Measurements from ENCODE around the gene MICAL3. TPM values are rescaled to one million over a fixed set of nuclear protein-coding genes. Genes with fewer than 3 reads are reported as not detected.

Gene MICAL3
- total RNA-seq, 2 experiments from 2014 or later: 30.3 to 31.4 TPM

- DNase-seq: no peak
- Mint-ChIP-seq H3K4me3 (no peak overlapping the region), H3K36me3 (ENCODE audit: low read depth) (peaks cover 8% of the 10 kb centered on the region), H3K4me1 (peaks cover 11% of the 10 kb centered on the region), H3K9me3 (no peaks in the 10 kb centered on the region), H3K27ac (no peak overlapping the region), H3K27me3 (no peaks in the 10 kb centered on the region)
- ChIA-PET POLR2A (no interaction called here), CTCF (no interaction called here)
These were observed 158.9 kb downstream of the MICAL3 start for GRCh38 chr22:17865183-17866055.

- H3K36me3 Mint-ChIP-seq (ENCODE audit: low read depth): peaks cover 6% of the 10 kb centered on the region
- H3K9me3 Mint-ChIP-seq: no peaks in the 10 kb centered on the region
- peaks cover 11% of the 10 kb centered on the region for H3K4me1 Mint-ChIP-seq
- H3K27ac Mint-ChIP-seq: no peak overlapping the region
- no peaks in the 10 kb centered on the region for H3K27me3 Mint-ChIP-seq
- POLR2A ChIA-PET: no interaction called here
- no peak for DNase-seq
- H3K4me3 Mint-ChIP-seq: no peak overlapping the region
- CTCF ChIA-PET: no interaction called here
These were observed 159.8 kb downstream of the MICAL3 start for GRCh38 chr22:17864398-17865182.

GRCh38 chr22:17862646-17863181 lies 161.6 kb downstream of the MICAL3 start:
- Mint-ChIP-seq H3K27me3 (no peaks in the 10 kb centered on the region), H3K4me3 (no peak overlapping the region), H3K27ac (no peak overlapping the region), H3K9me3 (no peaks in the 10 kb centered on the region), H3K4me1 (peaks cover 11% of the 10 kb centered on the region), H3K36me3 (ENCODE audit: low read depth) (peaks cover 6% of the 10 kb centered on the region)
- CTCF ChIA-PET: no interaction called here
- POLR2A ChIA-PET: no interaction called here
- DNase-seq: no peak

DNA sequence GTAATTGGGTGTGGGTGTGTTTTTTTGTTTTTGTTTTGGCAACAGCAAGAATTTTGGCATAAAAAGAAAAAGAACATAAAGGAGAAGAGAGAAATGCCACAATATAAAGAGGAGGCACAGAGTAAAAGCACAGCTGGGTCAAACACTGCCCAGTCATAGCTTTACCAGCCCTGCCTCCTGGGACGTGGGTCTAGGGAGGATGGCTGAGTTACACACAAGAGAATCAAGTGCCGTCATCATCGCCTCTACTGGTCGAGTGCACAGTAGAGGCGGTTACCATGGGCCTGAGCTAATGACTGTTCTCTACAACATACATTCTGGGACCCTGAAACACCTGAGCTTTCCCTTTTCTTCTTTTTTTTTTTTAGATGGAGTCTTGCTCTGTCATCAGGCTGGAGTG lies 162.5 kb downstream of the MICAL3 start:
- no peak overlapping the region for H3K4me3 Mint-ChIP-seq
- ChIA-PET CTCF (interaction anchor here (1.1 to 1.7 kb wide), 2 partner anchors 32 to 162 kb away, joined by 3 to 6 read pairs; no protein-coding TSS in a partner anchor), POLR2A (no interaction called here)
- peaks cover 11% of the 10 kb centered on the region for H3K4me1 Mint-ChIP-seq
- peaks cover 6% of the 10 kb centered on the region for H3K36me3 Mint-ChIP-seq (ENCODE audit: low read depth)
- no peak for DNase-seq
- H3K27me3 Mint-ChIP-seq: no peaks in the 10 kb centered on the region
- H3K27ac Mint-ChIP-seq: no peak overlapping the region
- H3K9me3 Mint-ChIP-seq: no peaks in the 10 kb centered on the region

GRCh38 chr22:17860220-17860965 lies 164.0 kb downstream of the MICAL3 start:
- ChIA-PET POLR2A (no interaction called here), CTCF (interaction anchor here (1.7 kb wide), 1 partner anchor 30 kb away, joined by 6 read pairs; no protein-coding TSS in a partner anchor)
- Mint-ChIP-seq H3K36me3 (ENCODE audit: low read depth) (peaks cover 6% of the 10 kb centered on the region), H3K4me1 (peaks cover 11% of the 10 kb centered on the region), H3K27me3 (no peaks in the 10 kb centered on the region), H3K9me3 (no peaks in the 10 kb centered on the region), H3K27ac (no peak overlapping the region), H3K4me3 (no peak overlapping the region)
- DNase-seq: no peak

DNA sequence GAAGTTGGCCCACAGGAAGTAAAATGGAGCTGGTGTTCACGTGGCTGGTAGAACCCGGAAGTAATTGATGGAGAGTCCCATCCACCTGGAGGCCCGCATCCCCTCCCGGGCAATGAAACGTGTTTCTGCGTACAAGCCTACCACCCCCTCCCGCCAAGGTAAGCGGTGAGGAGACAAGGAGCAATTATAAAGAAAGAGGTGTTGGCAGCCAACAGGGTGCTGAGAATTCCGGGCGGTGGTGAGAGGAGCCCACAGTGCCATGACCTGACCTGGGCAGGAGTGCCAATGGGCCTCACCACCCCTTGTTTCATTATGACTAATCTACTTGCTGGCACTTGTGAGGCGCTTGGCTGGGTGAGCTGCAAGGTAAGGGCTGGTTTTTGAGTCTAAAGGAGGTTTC lies 166.3 kb downstream of the MICAL3 start:
- Mint-ChIP-seq H3K4me3 (no peak overlapping the region), H3K9me3 (no peaks in the 10 kb centered on the region), H3K27ac (no peak overlapping the region), H3K27me3 (no peaks in the 10 kb centered on the region), H3K4me1 (peaks cover 11% of the 10 kb centered on the region), H3K36me3 (ENCODE audit: low read depth) (no peaks in the 10 kb centered on the region)
- POLR2A ChIA-PET: no interaction called here
- no peak for DNase-seq
- CTCF ChIA-PET: no interaction called here

DNA sequence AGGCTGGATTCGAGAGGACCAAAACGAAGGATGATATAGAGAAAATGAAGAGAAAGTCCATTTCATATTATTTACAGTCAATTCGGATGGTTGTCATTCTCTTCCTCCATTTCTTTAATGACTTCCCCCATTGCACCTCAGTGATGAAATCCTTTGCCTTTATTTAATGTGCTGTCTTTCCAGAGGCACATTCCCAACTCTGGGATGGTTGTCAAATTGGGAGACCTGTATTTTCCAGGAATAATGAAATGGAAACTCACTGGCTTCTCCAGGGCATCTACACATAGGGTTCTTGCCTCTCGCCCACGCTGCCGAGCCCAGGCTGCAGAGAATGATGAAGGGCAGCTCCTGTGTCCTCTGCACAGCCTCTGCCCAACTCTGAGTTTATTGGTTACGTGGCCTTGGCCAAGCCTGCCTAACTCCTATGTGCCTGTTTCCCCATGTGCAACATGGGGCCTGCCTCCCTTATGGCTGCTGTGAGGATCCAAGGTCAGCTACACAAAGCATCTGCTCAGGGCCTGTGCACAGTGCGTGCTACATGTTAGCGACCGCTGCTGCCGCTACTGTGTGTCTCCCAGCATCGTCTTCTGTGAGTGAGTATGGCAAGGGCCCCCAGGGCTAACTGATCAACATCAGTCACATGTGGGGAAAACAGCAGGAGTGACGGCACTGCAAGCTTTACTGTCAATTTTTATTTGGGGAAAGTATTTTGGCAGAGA lies 168.6 kb downstream of the MICAL3 start:
- Mint-ChIP-seq H3K27me3 (no peaks in the 10 kb centered on the region), H3K27ac (no peak overlapping the region)
- CTCF ChIA-PET: no interaction called here

GRCh38 chr22:17853073-17853472 lies 171.3 kb downstream of the MICAL3 start:
- Mint-ChIP-seq H3K36me3 (ENCODE audit: low read depth) (no peaks in the 10 kb centered on the region), H3K27ac (no peak overlapping the region), H3K9me3 (no peaks in the 10 kb centered on the region), H3K4me1 (peaks cover 7% of the 10 kb centered on the region), H3K27me3 (no peaks in the 10 kb centered on the region), H3K4me3 (no peak overlapping the region)
- POLR2A ChIA-PET: no interaction called here
- CTCF ChIA-PET: interaction anchor here (0.9 kb wide), 1 partner anchor 39 kb away, joined by 3 read pairs; no protein-coding TSS in a partner anchor
- DNase-seq: no peak

More for the DNA sequence above, 168.6 kb downstream of the MICAL3 start:
- peaks cover 7% of the 10 kb centered on the region for H3K4me1 Mint-ChIP-seq
- H3K9me3 Mint-ChIP-seq: no peaks in the 10 kb centered on the region
- POLR2A ChIA-PET: no interaction called here
- H3K4me3 Mint-ChIP-seq: no peak overlapping the region
- no peaks in the 10 kb centered on the region for H3K36me3 Mint-ChIP-seq (ENCODE audit: low read depth)
- DNase-seq: no peak

DNA sequence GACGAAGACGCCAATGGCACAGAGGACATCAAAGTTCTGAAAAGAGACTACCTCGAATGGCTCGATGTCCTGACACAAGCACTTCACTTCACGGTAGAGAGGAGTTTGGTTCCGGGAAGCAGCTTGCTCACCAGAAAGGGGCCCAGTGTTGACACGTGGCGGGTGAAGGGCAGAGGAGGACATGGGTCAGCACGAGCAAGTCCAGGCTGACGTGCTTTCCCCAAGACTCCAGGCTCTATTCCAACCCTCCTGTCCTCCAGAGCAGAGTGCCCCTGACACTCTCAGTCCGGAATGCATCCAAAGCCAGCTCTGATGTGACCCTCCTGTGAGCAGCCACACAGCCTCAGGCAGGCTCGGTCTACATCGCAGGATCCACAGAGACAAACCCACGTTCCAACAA lies 172.6 kb downstream of the MICAL3 start:
- Mint-ChIP-seq H3K27me3 (no peaks in the 10 kb centered on the region), H3K27ac (no peak overlapping the region), H3K4me1 (peaks cover 7% of the 10 kb centered on the region), H3K36me3 (ENCODE audit: low read depth) (no peaks in the 10 kb centered on the region), H3K4me3 (no peak overlapping the region), H3K9me3 (no peaks in the 10 kb centered on the region)
- no peak for DNase-seq
- POLR2A ChIA-PET: no interaction called here
- CTCF ChIA-PET: interaction anchor here (0.6 to 1.0 kb wide), 2 partner anchors 9 to 172 kb away, joined by 3 read pairs; no protein-coding TSS in a partner anchor

DNA sequence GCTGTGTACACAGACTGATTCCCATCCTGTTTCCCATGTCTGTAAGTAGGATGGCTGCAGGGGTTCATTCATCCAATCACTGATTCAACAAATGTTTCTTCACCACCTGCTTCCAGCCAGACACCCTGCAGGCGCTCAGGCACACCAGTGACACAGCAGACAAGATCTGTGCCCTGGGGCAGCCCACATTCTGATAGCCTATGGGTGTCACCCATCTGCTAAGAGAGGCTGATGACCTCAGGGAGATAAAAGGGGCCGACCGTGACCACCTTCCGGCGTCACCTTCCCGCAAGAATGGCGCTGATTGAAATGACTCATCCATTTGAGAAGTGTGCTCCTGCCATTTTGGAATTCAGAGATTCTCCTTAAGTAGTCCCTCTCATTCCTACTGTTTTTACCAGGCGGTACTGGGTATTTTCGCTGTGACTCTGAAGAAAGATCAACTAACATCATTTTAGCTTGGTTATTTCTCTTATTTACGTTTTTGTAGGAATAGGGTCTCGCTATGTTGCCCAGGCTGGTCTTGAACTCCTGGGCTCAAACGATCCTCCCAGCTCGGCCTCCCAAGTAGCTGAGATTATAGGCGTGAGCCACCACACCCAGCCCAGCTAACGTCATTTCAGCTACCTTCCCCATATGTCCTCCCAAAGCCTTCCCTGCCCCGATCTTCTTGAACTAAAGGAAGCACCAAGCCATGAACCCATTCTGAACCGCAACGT lies 176.8 kb downstream of the MICAL3 start:
- DNase-seq: no peak
- Mint-ChIP-seq H3K4me1 (peaks cover 5% of the 10 kb centered on the region), H3K27ac (no peak overlapping the region), H3K27me3 (no peaks in the 10 kb centered on the region), H3K9me3 (no peaks in the 10 kb centered on the region), H3K36me3 (ENCODE audit: low read depth) (no peaks in the 10 kb centered on the region), H3K4me3 (no peak overlapping the region)
- CTCF ChIA-PET: interaction anchor here (0.6 to 1.0 kb wide), 2 partner anchors 8 to 17 kb away, joined by 3 to 4 read pairs; no protein-coding TSS in a partner anchor
- POLR2A ChIA-PET: no interaction called here

DNA sequence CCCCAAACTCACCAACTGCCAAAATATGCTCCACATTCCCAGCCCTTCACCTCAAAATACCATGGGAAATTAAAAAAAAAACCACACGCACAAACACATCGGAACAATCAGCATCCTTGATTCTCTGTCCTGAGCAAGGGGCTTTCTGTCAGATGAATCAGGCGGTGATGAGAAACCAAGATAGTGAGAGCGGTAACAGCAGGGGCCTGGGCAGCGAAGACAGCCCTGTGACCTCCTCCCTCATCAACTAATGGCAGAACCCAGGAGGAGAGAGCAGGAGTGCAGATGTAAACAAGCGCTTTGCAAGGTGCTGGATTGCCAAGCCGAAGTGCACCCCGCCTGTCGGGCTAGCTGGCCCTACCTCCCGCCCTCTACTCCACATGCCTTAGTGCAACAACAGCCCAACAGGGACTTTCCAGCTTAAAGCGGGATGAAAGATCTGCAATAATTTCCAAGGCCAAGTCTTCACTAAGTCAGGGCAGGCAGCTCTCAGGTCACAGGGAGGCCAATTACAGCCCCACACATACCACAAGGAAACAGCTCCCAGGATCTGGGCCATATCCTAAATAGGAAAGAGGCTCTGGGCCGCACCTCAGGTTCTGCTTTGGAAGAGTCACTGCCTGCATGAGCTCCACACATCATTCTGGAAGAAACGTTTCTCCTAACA lies 177.9 kb downstream of the MICAL3 start:
- H3K36me3 Mint-ChIP-seq (ENCODE audit: low read depth): no peaks in the 10 kb centered on the region
- POLR2A ChIA-PET: no interaction called here
- H3K27me3 Mint-ChIP-seq: no peaks in the 10 kb centered on the region
- no peak overlapping the region for H3K27ac Mint-ChIP-seq
- CTCF ChIA-PET: interaction anchor here (1.0 kb wide), 1 partner anchor 16 kb away, joined by 3 read pairs; no protein-coding TSS in a partner anchor
- no peak for DNase-seq
- peaks cover 10% of the 10 kb centered on the region for H3K4me1 Mint-ChIP-seq
- H3K4me3 Mint-ChIP-seq: no peak overlapping the region
- H3K9me3 Mint-ChIP-seq: no peaks in the 10 kb centered on the region
